ENCODE results near the gene TGFBR2.

TGFBR2 gene

DNA sequence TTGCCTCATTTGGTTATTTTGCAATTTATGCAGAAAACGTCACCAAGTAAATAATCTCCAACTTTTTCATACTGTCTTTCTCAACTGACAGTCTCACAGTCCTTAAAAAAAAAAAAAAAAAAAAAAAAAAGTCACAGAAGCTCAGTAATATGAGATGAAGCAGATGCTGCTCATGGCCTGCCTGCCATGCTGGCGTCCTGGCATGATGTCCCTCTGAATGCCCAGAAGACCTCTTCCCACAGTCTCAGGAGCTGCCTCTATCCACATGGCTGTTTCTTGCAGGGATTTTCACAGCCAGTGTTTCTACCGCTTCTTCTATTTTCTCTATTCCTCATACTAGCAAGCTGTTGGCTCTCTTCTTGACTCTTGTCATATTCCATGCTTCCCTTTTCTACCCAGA lies 87.7 kb downstream of the TGFBR2 start:
- no peak overlapping the region for H3K4me3 ChIP-seq
- H3K4me1 ChIP-seq = peaks cover 38% of the 10 kb centered on the region
- no peak overlapping the region for H3K9ac ChIP-seq
- peaks cover 94% of the 10 kb centered on the region for H3K36me3 ChIP-seq
- TF ChIP-seq Cebpa-rat (IDR thresholded peaks at IDR 0.05) = no peak
- H3K9me3 ChIP-seq = no peaks in the 10 kb centered on the region; the same call in 1 of the 2 replicates
- H3K4me2 ChIP-seq = no peak overlapping the region
- no peaks in the 10 kb centered on the region for H3K27me3 ChIP-seq
- H4K20me1 ChIP-seq = peaks cover 44% of the 10 kb centered on the region
- H3K27ac ChIP-seq = no peak overlapping the region

DNA sequence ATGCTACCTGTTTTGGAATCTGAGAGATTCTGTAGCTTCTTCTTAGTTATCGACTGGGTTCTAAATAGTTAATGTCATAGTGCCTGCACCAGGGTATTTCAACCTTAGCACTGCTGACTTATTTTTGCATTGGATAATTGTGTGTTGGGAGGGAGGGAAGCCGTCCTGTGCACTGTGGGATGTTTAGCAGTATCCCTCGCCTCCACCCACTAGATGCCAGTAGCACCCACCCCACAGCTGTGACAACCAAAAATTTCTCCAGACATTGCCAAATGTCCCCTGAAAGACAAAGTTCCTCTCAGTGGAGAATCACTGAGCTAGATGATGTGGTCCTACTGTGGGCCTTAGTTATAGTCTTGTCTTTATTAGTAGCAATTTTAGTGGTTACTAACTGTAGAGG lies 88.3 kb downstream of the TGFBR2 start:
- no peak for TF ChIP-seq Cebpa-rat (IDR thresholded peaks at IDR 0.05)
- no peak overlapping the region for H3K4me2 ChIP-seq
- H3K9ac ChIP-seq = no peak overlapping the region
- H3K9me3 ChIP-seq = no peaks in the 10 kb centered on the region; the same call in 1 of the 2 replicates
- H4K20me1 ChIP-seq = peaks cover 39% of the 10 kb centered on the region
- peaks cover 32% of the 10 kb centered on the region for H3K4me1 ChIP-seq
- H3K36me3 ChIP-seq = peaks cover 89% of the 10 kb centered on the region
- no peaks in the 10 kb centered on the region for H3K27me3 ChIP-seq
- H3K4me3 ChIP-seq = no peak overlapping the region
- H3K27ac ChIP-seq = no peak overlapping the region

DNA sequence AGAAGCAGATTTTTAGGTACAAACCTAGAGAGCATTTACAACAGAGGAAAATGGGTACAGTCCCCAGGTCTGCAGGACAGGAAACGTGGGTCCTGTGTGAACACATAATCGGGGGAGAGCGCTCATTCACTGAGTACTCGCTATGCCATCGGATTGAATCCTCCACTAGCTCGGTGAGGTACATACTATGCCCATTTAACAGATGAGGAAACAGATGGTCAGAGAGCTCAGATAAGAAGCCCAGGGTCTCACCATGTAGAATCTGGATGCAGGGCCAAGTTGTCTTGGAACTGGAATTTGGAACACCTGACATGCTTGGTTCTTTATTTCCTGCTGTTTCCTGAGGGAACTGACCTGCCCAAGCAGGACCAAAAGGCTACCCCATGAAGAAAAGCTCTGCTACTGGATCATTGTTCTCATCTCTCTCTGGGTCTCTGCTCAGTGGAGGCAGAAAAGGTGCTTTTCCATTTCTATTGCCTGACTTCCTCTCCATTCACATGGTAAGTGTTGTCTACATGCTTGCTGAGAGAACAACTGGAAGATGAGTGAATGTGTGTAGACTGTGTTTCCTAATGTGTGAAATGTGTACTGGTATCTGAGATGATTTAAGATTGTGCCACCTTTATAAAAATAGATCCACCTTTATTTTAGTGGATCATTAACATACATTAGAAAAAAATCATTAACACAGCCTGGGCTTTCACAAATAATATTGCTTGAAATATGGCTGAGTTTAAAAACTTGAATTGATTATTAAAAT lies 89.1 kb downstream of the TGFBR2 start:
- H3K36me3 ChIP-seq = peaks cover 81% of the 10 kb centered on the region

DNA sequence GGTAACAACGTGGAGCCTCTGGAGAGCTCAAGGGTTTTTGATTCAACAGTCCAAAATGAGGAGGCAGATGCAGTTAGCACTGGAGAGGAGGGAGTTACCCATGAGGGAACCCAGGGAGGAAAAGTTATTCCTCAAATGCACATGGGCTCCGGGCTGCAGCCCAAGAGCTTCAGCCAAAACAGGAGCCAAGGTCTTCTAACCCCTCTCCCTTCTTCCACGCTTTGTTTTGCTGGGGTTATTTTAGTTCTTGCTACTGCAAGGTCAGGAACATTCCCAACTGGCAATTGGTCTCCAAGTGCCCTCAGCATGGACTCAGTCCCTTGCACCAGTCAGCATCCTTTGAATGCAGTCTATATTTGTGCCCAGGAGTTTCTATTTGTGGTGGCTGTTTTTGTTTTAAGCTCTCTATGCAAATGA lies 90.0 kb downstream of the TGFBR2 start:
- Histone ChIP-seq H3K4me1 (peaks cover 15% of the 10 kb centered on the region), H3K36me3 (peaks cover 77% of the 10 kb centered on the region), H3K4me3 (no peak overlapping the region), H3K9me3 (peaks cover 7% of the 10 kb centered on the region; the same call in 1 of the 2 replicates), H3K27me3 (no peaks in the 10 kb centered on the region), H4K20me1 (peaks cover 22% of the 10 kb centered on the region), H3K4me2 (no peak overlapping the region), H3K27ac (0 out of 2 replicates have a peak overlapping the region, but pooled peaks have one; percentile 10), H3K9ac (no peak overlapping the region)
- no peak for TF ChIP-seq Cebpa-rat (IDR thresholded peaks at IDR 0.05)

More for the DNA sequence above, 89.1 kb downstream of the TGFBR2 start:
- Histone ChIP-seq H3K9me3 (no peaks in the 10 kb centered on the region; the same call in 1 of the 2 replicates), H3K27me3 (no peaks in the 10 kb centered on the region), H4K20me1 (peaks cover 31% of the 10 kb centered on the region), H3K9ac (no peak overlapping the region), H3K4me3 (no peak overlapping the region), H3K4me1 (peaks cover 24% of the 10 kb centered on the region), H3K4me2 (no peak overlapping the region), H3K27ac (no peak overlapping the region)
- TF ChIP-seq Cebpa-rat (IDR thresholded peaks at IDR 0.05) = no peak

DNA sequence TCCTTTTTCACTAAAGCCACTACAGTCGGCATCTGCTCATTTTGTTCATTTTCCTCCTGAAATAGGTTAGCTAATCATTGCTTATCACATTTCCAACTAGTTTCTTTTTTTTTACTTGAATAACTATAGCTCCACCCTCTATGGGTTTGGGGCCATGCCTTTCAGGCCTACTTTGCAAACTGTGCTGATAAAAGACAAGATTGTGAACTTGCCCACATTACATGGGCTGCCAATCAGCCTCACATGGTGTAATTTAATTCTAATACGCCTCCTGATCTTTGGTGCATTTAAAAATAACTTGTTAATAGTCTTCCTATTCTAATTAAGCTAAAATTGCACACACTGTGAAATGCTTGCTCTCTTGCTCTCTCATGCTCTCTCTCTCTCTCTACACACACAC lies 90.5 kb downstream of the TGFBR2 start:
- H3K9me3 ChIP-seq = peaks cover 8% of the 10 kb centered on the region; the same call in 1 of the 2 replicates
- H4K20me1 ChIP-seq = 0 out of 2 replicates have a peak, but pooled peaks cover 17% of the 10 kb centered on the region
- H3K27me3 ChIP-seq = no peaks in the 10 kb centered on the region
- H3K4me1 ChIP-seq = peaks cover 12% of the 10 kb centered on the region; the same call in 1 of the 2 replicates
- H3K4me3 ChIP-seq = no peak overlapping the region
- no peak overlapping the region for H3K4me2 ChIP-seq
- TF ChIP-seq Cebpa-rat (IDR thresholded peaks at IDR 0.05) = no peak
- peaks cover 72% of the 10 kb centered on the region for H3K36me3 ChIP-seq
- H3K27ac ChIP-seq = no peak overlapping the region
- H3K9ac ChIP-seq = no peak overlapping the region

DNA sequence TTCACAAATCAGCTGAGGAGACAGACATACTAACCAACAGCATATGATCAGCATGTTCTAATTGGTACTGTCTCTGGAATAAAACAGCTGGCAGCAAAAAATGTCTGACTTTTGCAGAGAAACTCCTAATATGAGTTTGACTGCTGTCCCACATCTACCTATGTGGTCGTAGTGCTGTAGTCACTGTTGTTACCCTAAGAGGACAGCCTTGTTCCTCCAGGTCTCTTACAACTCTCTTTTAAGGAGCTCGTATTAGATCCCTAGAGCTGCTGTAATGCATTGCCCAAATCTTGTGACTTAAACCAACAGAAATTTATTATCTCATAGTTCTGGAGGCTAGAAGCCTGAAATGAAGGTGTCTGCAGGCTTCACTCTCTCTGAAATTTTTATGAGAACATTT lies 92.1 kb downstream of the TGFBR2 start:
- peaks cover 24% of the 10 kb centered on the region for H3K9me3 ChIP-seq
- H3K9ac ChIP-seq = no peak overlapping the region
- no peak overlapping the region for H3K27ac ChIP-seq
- no peak for TF ChIP-seq Cebpa-rat (IDR thresholded peaks at IDR 0.05)
- peaks cover 60% of the 10 kb centered on the region for H3K36me3 ChIP-seq
- 0 out of 2 replicates have a peak, but pooled peaks cover 6% of the 10 kb centered on the region for H4K20me1 ChIP-seq
- no peaks in the 10 kb centered on the region for H3K4me1 ChIP-seq
- no peaks in the 10 kb centered on the region for H3K27me3 ChIP-seq
- H3K4me3 ChIP-seq = no peak overlapping the region
- H3K4me2 ChIP-seq = no peak overlapping the region

DNA sequence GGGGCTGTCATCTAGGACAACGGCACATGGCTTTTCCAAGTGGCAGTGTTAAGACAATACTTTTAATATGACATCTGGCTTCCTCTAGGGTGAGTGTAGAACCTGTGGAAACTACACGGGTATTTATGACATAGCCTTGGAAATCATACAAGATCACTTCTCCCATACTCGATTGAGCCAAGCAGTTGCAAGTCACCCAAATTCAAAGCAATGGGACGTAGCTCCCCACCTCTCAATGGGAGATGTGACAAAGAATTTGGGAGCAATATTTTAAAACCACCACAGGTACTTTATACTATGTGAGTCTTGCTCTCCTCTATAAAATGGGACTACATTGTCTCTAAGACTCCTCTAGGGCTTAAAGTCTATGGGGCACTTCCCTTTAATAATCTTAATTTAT lies 93.5 kb downstream of the TGFBR2 start:
- no peak overlapping the region for H3K4me3 ChIP-seq
- no peak overlapping the region for H3K9ac ChIP-seq
- no peak overlapping the region for H3K27ac ChIP-seq
- H3K36me3 ChIP-seq = peaks cover 48% of the 10 kb centered on the region
- H3K27me3 ChIP-seq = no peaks in the 10 kb centered on the region
- no peaks in the 10 kb centered on the region for H3K4me1 ChIP-seq
- H3K4me2 ChIP-seq = no peak overlapping the region
- no peak for TF ChIP-seq Cebpa-rat (IDR thresholded peaks at IDR 0.05)
- no peaks in the 10 kb centered on the region for H4K20me1 ChIP-seq
- peaks cover 24% of the 10 kb centered on the region for H3K9me3 ChIP-seq

DNA sequence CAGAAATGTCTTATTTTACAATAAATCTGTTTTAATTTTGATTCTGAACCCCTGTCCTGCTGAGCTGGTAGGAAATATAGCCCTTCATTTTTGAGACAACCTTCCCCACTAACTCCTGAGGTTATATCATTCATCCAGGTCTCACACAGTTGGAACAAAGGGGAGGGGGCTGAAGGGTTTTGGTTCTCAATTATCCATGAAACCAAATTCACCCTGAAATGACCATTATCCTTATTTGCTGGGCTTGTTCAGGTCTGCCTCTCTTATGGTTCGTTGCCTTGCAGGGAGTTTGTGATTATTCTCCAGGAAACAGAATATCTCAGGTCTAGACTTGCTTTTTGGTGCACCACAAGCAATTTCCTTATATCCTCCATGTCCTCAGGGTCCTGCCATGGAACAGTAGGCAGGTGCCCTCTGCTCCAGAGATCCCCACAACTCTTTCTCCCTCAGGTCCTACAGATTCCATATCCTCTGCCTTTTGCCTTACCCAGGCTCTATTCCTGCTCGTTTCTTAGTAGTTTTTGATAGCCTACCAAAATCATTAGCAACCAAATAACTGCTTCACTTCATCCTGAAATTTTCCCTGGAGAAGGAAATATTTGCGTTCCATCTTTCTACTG lies 94.4 kb downstream of the TGFBR2 start:
- H3K36me3 ChIP-seq = peaks cover 39% of the 10 kb centered on the region
- H3K9me3 ChIP-seq = peaks cover 24% of the 10 kb centered on the region
- no peak overlapping the region for H3K9ac ChIP-seq
- H3K4me2 ChIP-seq = no peak overlapping the region
- no peak overlapping the region for H3K4me3 ChIP-seq
- TF ChIP-seq Cebpa-rat (IDR thresholded peaks at IDR 0.05) = no peak
- no peaks in the 10 kb centered on the region for H3K4me1 ChIP-seq
- no peak overlapping the region for H3K27ac ChIP-seq
- H4K20me1 ChIP-seq = no peaks in the 10 kb centered on the region
- H3K27me3 ChIP-seq = no peaks in the 10 kb centered on the region

DNA sequence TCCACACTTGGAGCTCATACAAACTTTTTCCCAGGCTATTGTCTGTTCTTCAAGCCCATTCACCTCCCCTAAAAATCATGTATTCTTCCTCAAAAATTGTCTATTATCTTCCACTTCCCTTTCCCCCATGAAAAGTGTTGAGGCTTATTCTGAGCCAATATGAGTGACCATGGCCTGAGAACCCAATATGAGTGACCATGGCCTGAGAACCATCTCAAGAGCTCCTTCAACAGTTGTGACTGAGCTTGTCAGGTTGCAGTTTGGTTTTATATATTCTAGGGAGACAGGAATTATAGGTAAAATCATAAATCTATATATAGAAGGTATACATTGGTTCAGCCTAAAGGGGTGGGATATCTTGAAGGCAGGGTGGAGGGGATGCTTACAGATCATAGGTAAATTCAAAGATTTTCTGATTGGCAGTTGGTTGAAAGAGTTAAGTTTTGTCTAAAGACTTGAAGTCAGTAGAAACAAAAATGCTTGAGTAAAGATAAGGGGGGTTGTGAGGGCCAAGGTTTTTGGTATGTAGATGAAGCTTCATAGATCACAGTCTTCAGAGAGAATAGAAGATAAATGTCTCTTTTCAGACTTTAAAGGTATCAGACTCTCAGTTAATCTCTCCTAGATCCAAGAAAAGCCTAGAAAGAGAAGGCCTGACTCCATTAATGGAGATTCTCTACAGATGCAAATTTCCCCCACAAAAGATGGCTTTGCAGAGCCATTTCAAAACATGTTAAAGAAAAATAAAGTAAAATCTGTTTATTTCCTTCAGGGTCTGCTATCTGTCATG lies 95.8 kb downstream of the TGFBR2 start:
- TF ChIP-seq Cebpa-rat (IDR thresholded peaks at IDR 0.05) = no peak
- Histone ChIP-seq H3K4me1 (no peaks in the 10 kb centered on the region), H3K27ac (no peak overlapping the region), H3K36me3 (peaks cover 25% of the 10 kb centered on the region), H3K9me3 (peaks cover 24% of the 10 kb centered on the region), H3K9ac (no peak overlapping the region), H3K4me3 (no peak overlapping the region), H4K20me1 (no peaks in the 10 kb centered on the region), H3K27me3 (no peaks in the 10 kb centered on the region), H3K4me2 (no peak overlapping the region)
